GM12878 (cell line): ENCODE results near the gene KLB. TPM values are rescaled to one million over a fixed set of nuclear protein-coding genes. Genes with fewer than 3 reads are reported as not detected.

Experiments
- ATAC-seq: fragments of 200-7000 bp; cut with Tn5 transposase; 3 replicates; pipeline ENCODE4 v1.9.1; 2020; ENCODE audit warnings: mild to moderate bottlenecking, moderate library complexity
- BruUV-seq: library from RNA; stranded (reverse); fragments of 400-500 nt; replicated peaks from 2 replicates; lab custom pipeline; 2021; lab: Mats Ljungman, UMichigan
- CTCF ChIA-PET: fragments of 300-600 bp; sonication (Branson Sonifier 250); formaldehyde crosslinking; extraction: SDS; loops from one replicate; lab custom pipeline; 2021; ENCODE audit warnings: inconsistent platforms; lab: Yijun Ruan, JAX
- POLR2A ChIA-PET: fragments of 350-600 bp; formaldehyde crosslinking; extraction: SDS; loops from one replicate; lab custom pipeline; 2021; ENCODE audit warnings: inconsistent platforms; lab: Charles Lee
- RAD21 ChIA-PET: fragments of 300-600 bp; sonication (Branson Sonifier 250); formaldehyde crosslinking; loops from one replicate; lab custom pipeline; 2023; ENCODE audit warnings: antibody characterized with exemption; ENCODE audit not compliant: unreplicated experiment; lab: Charles Lee
- SMC1A ChIA-PET: fragments of 300-600 bp; sonication (Branson Sonifier 250); formaldehyde crosslinking; loops from one replicate; lab custom pipeline; 2023; ENCODE audit not compliant: unreplicated experiment, uncharacterized antibody; lab: Charles Lee
- DNase-seq: peaks from one replicate; pipeline ENCODE4 v3.0.0-alpha.2; 2011; ENCODE audit warnings: low read depth, low spot score
- FAIRE-seq: peaks from 3 replicates; lab custom pipeline; 2011; peaks lifted over from hg19 to GRCh38; lab: Jason Lieb, UNC
- H2AFZ ChIP-seq: 2 replicates; pipeline ENCODE4 v1.6.0; 2011; ENCODE audit warnings: low read depth, low read length, control low read depth; ENCODE audit not compliant: control insufficient read depth
- H3K27ac ChIP-seq: 2 replicates; pipeline ENCODE4 v1.5.1; 2011; ENCODE audit warnings: control low read depth; ENCODE audit not compliant: control insufficient read depth, insufficient read depth
- H3K27me3 ChIP-seq, 2 experiments: replicated peaks in 1 of 2; 2 replicates each; pipeline versions ENCODE4 v1.6.0 to v1.6.1; 2011; ENCODE audit warnings: low read length in 1 of 2; ENCODE audit not compliant: control insufficient read depth in 2 of 2, insufficient read depth in 2 of 2
- H3K36me3 ChIP-seq, 2 experiments: 2 replicates each; pipeline ENCODE4 v1.5.1; 2011; ENCODE audit warnings: low read length in 1 of 2; ENCODE audit not compliant: control insufficient read depth in 2 of 2, insufficient read depth in 2 of 2
- H3K4me1 ChIP-seq: 2 replicates; pipeline ENCODE4 v1.6.1; 2011; ENCODE audit warnings: mild to moderate bottlenecking, low read length, moderate library complexity, mixed read lengths; ENCODE audit not compliant: control insufficient read depth, insufficient read depth
- H3K4me2 ChIP-seq: 2 replicates; pipeline ENCODE4 v1.6.0; 2011; ENCODE audit warnings: control low read depth; ENCODE audit not compliant: control insufficient read depth, insufficient read depth
- H3K4me3 ChIP-seq: fragments of 200-600 bp; sonication (generic); 2 replicates; pipeline ENCODE4 v1.5.1; 2016
- H3K79me2 ChIP-seq: 2 replicates; pipeline ENCODE4 v1.6.0; 2011; ENCODE audit warnings: low read length; ENCODE audit not compliant: control insufficient read depth, insufficient read depth
- H3K9ac ChIP-seq: 2 replicates; pipeline ENCODE4 v1.8.0; 2011; ENCODE audit warnings: low read length, control low read depth, mixed read lengths; ENCODE audit not compliant: control insufficient read depth, insufficient read depth
- H3K9me3 ChIP-seq: replicated peaks from 3 replicates; pipeline ENCODE4 v1.5.1; 2011; ENCODE audit warnings: mild to moderate bottlenecking, low read length; ENCODE audit not compliant: control insufficient read depth, insufficient read depth
- H4K20me1 ChIP-seq: 2 replicates; pipeline ENCODE4 v1.6.0; 2011; ENCODE audit not compliant: control insufficient read depth, insufficient read depth
- BMI1 ChIP-seq: fragments of 450-650 bp; IDR thresholded peaks from 2 replicates; pipeline ENCODE4 v1.6.1; 2016; ENCODE audit warnings: mild to moderate bottlenecking, moderate library complexity, borderline replicate concordance
- CHD1 ChIP-seq: IDR thresholded peaks from 2 replicates; pipeline ENCODE4 v1.6.1; 2012; ENCODE audit warnings: low read depth, low read length, improper control_type of control experiment
- ETV6 ChIP-seq, 2 experiments: fragments of 450-650 bp in 1 of 2; IDR thresholded peaks in 1 of 2; conservative IDR thresholded peaks in 1 of 2; 2 replicates each; pipeline ENCODE4 v1.6.1; 2014; ENCODE audit warnings: antibody characterized with exemption in 1 of 2, borderline replicate concordance in 1 of 2, low read depth in 1 of 2, mild to moderate bottlenecking in 1 of 2, moderate library complexity in 1 of 2
- GATAD2B ChIP-seq: fragments of 450-650 bp; conservative IDR thresholded peaks from 2 replicates; pipeline ENCODE4 v1.6.1; 2017; ENCODE audit warnings: low read depth, mild to moderate bottlenecking, moderate library complexity
- HDAC6 ChIP-seq: fragments of 200-600 bp; sonication (generic); IDR thresholded peaks from one replicate; pipeline ENCODE4 v1.8.0; 2017; ENCODE audit warnings: antibody characterized with exemption; ENCODE audit not compliant: unreplicated experiment
- JUND ChIP-seq: IDR thresholded peaks from 2 replicates; pipeline ENCODE4 v1.6.1; 2012; ENCODE audit warnings: low read depth, mild to moderate bottlenecking, low read length, improper control_type of control experiment, moderate library complexity
- MEF2B ChIP-seq: fragments of 450-650 bp; IDR thresholded peaks from 2 replicates; pipeline ENCODE4 v1.6.1; 2018; ENCODE audit warnings: mild to moderate bottlenecking, moderate library complexity; ENCODE audit not compliant: partially characterized antibody, poor library complexity, severe bottlenecking
- NR2C2 ChIP-seq: IDR thresholded peaks from 2 replicates; pipeline ENCODE4 v1.6.1; 2011; ENCODE audit warnings: borderline replicate concordance, low read depth; ENCODE audit not compliant: control insufficient read depth, insufficient read length
- SUPT20H ChIP-seq: IDR thresholded peaks from 2 replicates; pipeline ENCODE4 v1.6.1; 2011; ENCODE audit warnings: low read depth, mild to moderate bottlenecking, low read length, moderate library complexity, borderline replicate concordance; ENCODE audit not compliant: control insufficient read depth
- TARDBP ChIP-seq: IDR thresholded peaks from 2 replicates; pipeline ENCODE4 v1.6.1; 2016; ENCODE audit warnings: borderline replicate concordance
- YBX1 ChIP-seq: fragments of 450-650 bp; IDR thresholded peaks from 2 replicates; pipeline ENCODE4 v1.6.1; 2016; ENCODE audit warnings: antibody characterized with exemption
- WGBS: methylation state at CpG from one replicate; pipeline ENCODE4 v1.1.6; 2016; ENCODE audit warnings: low lambda C conversion rate; ENCODE audit not compliant: insufficient replicate concordance, insufficient coverage; ENCODE audit errors: missing lambda C conversion rate; 5-methylcytosine and 5-hydroxymethylcytosine counted together
- in situ Hi-C: fragments of 300-500 bp; cut with MboI; formaldehyde crosslinking; loops from 9 replicates; pipeline ENCODE4 v1.14.3; 2018; ENCODE audit warnings: mixed read lengths
- intact Hi-C: fragments of 100-400 bp; cut with micrococcal nuclease; formaldehyde crosslinking; loops from one replicate; pipeline ENCODE4 v1.14.2; 2022; ENCODE audit not compliant: unreplicated experiment
- polyA plus RNA-seq, 11 experiments: library from polyadenylated mRNA; depleted of rRNA in 4 of 11; unstranded in 6 of 11; stranded (reverse) in 5 of 11; fragments of >200 nt; fragmentation: Nextera tagmentation in 4 of 11; fragmentation: Illumina TruSeq in 1 of 11; extraction: Ambion mirVana in 4 of 11; extraction: Trizol in 1 of 11; gene quantifications; 1 replicate in 1 of 11; 2 replicates in 10 of 11; pipeline versions ENCODE4 v1.2.1 to v1.2.3, GENCODE V29; 2011 to 2016; ENCODE audit warnings: inconsistent platforms in 2 of 11, missing spikeins in 2 of 11, low read depth in 1 of 11
- total RNA-seq, 4 experiments: library from RNA; depleted of rRNA in 3 of 4; stranded (reverse); fragments of >200 nt in 3 of 4; fragmentation: Illumina TruSeq in 1 of 4; extraction: Trizol in 1 of 4; gene quantifications; 2 replicates each; pipeline versions ENCODE4 v1.2.1 to v1.2.3, GENCODE V29; 2013 to 2021
- TF ChIP-seq, protein P1 (sequence below): IDR thresholded peaks from 2 replicates; pipeline ENCODE4 v1.6.1; 2012; ENCODE audit warnings: improper control_type of control experiment, low read depth, low read length; ENCODE audit not compliant: insufficient replicate concordance
- TF ChIP-seq, protein P2 (sequence below): fragments of 450-650 bp; IDR thresholded peaks from 2 replicates; pipeline ENCODE4 v1.6.1; 2018; ENCODE audit warnings: mild to moderate bottlenecking, low read depth, moderate library complexity; ENCODE audit not compliant: partially characterized antibody

The KLB gene
- total and polyA plus RNA-seq, 10 of the 15 experiments (the other 5 are each of a cell fraction or from before 2014, with no cell fraction given): under 0.01 to 0.13 (median 0.04) TPM; not detected in 1

- ChIA-PET POLR2A (no interaction called here), CTCF (interaction anchor here (1.3 kb wide), 1 partner anchor 574 kb away, joined by 3 read pairs; no protein-coding TSS in a partner anchor)
- FAIRE-seq: no peak
Observed at GRCh38 chr4:39476187-39476895, 69.6 kb downstream of the KLB start.

More at GRCh38 chr4:39476187-39476895, 69.6 kb downstream of the KLB start:
- in situ Hi-C loops: no loop called here
- BruUV-seq: no TSS peak
- intact Hi-C loops: no loop called here
- H3K4me3 ChIP-seq: no peak overlapping the region
- no peak overlapping the region for H3K9ac ChIP-seq
- SMC1A ChIA-PET: interaction anchor here (1.2 kb wide), 1 partner anchor 9 kb away, joined by 3 read pairs; no protein-coding TSS in a partner anchor
- no peak overlapping the region for H3K27ac ChIP-seq
- TF ChIP-seq, protein P1, sequence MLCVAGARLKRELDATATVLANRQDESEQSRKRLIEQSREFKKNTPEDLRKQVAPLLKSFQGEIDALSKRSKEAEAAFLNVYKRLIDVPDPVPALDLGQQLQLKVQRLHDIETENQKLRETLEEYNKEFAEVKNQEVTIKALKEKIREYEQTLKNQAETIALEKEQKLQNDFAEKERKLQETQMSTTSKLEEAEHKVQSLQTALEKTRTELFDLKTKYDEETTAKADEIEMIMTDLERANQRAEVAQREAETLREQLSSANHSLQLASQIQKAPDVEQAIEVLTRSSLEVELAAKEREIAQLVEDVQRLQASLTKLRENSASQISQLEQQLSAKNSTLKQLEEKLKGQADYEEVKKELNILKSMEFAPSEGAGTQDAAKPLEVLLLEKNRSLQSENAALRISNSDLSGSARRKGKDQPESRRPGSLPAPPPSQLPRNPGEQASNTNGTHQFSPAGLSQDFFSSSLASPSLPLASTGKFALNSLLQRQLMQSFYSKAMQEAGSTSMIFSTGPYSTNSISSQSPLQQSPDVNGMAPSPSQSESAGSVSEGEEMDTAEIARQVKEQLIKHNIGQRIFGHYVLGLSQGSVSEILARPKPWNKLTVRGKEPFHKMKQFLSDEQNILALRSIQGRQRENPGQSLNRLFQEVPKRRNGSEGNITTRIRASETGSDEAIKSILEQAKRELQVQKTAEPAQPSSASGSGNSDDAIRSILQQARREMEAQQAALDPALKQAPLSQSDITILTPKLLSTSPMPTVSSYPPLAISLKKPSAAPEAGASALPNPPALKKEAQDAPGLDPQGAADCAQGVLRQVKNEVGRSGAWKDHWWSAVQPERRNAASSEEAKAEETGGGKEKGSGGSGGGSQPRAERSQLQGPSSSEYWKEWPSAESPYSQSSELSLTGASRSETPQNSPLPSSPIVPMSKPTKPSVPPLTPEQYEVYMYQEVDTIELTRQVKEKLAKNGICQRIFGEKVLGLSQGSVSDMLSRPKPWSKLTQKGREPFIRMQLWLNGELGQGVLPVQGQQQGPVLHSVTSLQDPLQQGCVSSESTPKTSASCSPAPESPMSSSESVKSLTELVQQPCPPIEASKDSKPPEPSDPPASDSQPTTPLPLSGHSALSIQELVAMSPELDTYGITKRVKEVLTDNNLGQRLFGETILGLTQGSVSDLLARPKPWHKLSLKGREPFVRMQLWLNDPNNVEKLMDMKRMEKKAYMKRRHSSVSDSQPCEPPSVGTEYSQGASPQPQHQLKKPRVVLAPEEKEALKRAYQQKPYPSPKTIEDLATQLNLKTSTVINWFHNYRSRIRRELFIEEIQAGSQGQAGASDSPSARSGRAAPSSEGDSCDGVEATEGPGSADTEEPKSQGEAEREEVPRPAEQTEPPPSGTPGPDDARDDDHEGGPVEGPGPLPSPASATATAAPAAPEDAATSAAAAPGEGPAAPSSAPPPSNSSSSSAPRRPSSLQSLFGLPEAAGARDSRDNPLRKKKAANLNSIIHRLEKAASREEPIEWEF: no peak
- no peak for TF ChIP-seq HDAC6
- no peak for TF ChIP-seq MEF2B
- no peak for TF ChIP-seq CHD1
- no peak for TF ChIP-seq ETV6 (conservative IDR thresholded peaks at IDR 0.05 in 1 of 2, IDR thresholded peaks at IDR 0.05 in 1 of 2; ENCODE audit: borderline replicate concordance in 1 of 2, low read depth in 1 of 2)
- no peak for TF ChIP-seq SUPT20H
- TF ChIP-seq GATAD2B: no peak
- TF ChIP-seq, protein P2, sequence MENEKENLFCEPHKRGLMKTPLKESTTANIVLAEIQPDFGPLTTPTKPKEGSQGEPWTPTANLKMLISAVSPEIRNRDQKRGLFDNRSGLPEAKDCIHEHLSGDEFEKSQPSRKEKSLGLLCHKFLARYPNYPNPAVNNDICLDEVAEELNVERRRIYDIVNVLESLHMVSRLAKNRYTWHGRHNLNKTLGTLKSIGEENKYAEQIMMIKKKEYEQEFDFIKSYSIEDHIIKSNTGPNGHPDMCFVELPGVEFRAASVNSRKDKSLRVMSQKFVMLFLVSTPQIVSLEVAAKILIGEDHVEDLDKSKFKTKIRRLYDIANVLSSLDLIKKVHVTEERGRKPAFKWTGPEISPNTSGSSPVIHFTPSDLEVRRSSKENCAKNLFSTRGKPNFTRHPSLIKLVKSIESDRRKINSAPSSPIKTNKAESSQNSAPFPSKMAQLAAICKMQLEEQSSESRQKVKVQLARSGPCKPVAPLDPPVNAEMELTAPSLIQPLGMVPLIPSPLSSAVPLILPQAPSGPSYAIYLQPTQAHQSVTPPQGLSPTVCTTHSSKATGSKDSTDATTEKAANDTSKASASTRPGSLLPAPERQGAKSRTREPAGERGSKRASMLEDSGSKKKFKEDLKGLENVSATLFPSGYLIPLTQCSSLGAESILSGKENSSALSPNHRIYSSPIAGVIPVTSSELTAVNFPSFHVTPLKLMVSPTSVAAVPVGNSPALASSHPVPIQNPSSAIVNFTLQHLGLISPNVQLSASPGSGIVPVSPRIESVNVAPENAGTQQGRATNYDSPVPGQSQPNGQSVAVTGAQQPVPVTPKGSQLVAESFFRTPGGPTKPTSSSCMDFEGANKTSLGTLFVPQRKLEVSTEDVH: no peak
- TF ChIP-seq BMI1: no peak
- no peak for TF ChIP-seq YBX1
- no peak for TF ChIP-seq TARDBP
- TF ChIP-seq NR2C2: no peak
- TF ChIP-seq JUND: no peak
- H3K4me2 ChIP-seq: no peak overlapping the region
- H3K4me1 ChIP-seq: no peaks in the 10 kb centered on the region
- RAD21 ChIA-PET: no interaction called here
- no peaks in the 10 kb centered on the region for H4K20me1 ChIP-seq
- H3K27me3 ChIP-seq: no peaks in the 10 kb centered on the region
- 79% methylated on average over 5 of the region's 5 CpGs for WGBS
- no peaks in the 10 kb centered on the region for H3K79me2 ChIP-seq
- DNase-seq: no peak
- no peak overlapping the region for H2AFZ ChIP-seq
- H3K9me3 ChIP-seq: no peaks in the 10 kb centered on the region
- ATAC-seq: no peak
- peaks cover 0 to 8% of the 10 kb centered on the region in 2 experiments; a peak in 3 of 4 replicates for H3K36me3 ChIP-seq
